Skeletal muscle tissue (tissue), 4 donors: ENCODE data around the gene NFYC. TPM values are rescaled to one million over a fixed set of nuclear protein-coding genes. Genes with fewer than 3 reads are reported as not detected.
A peak's percentile ranks its signal among the peaks of the same experiment; 100 is the strongest.

Experiments
- H3K27ac ChIP-seq: one replicate; pipeline ENCODE4 v1.7.0; 2013; ENCODE audit warnings: mild to moderate bottlenecking, low read depth, low read length, inconsistent platforms
- H3K27me3 ChIP-seq, 3 donors: one replicate each; pipeline ENCODE4 v1.7.0; 2013; ENCODE audit warnings: low read length in 3 of 3; ENCODE audit not compliant: control insufficient read depth in 3 of 3, insufficient read depth in 3 of 3
- H3K36me3 ChIP-seq, 3 donors: one replicate each; pipeline ENCODE4 v1.7.0; 2013; ENCODE audit warnings: low read length in 3 of 3; ENCODE audit not compliant: control insufficient read depth in 3 of 3, insufficient read depth in 3 of 3
- H3K4me1 ChIP-seq, 3 donors: one replicate each; pipeline ENCODE4 v1.7.0; 2013; ENCODE audit warnings: low read length in 3 of 3, mild to moderate bottlenecking in 3 of 3; ENCODE audit not compliant: control insufficient read depth in 3 of 3, insufficient read depth in 3 of 3
- H3K4me3 ChIP-seq, 3 donors: one replicate each; pipeline ENCODE4 v1.7.0; 2013; ENCODE audit warnings: low read length in 3 of 3
- H3K9ac ChIP-seq, 3 donors: one replicate each; pipeline ENCODE4 v1.7.0; 2013; ENCODE audit warnings: low read length in 3 of 3, mild to moderate bottlenecking in 3 of 3, moderate library complexity in 2 of 3, low read depth in 1 of 3
- H3K9me3 ChIP-seq, 3 donors: one replicate each; pipeline ENCODE4 v1.7.0; 2013; ENCODE audit warnings: low read length in 3 of 3; ENCODE audit not compliant: control insufficient read depth in 3 of 3
- total RNA-seq: library from RNA; depleted of rRNA; stranded (reverse); fragments of >200 nt; gene quantifications from one replicate; pipeline ENCODE4 v1.2.3, GENCODE V29; 2014
- donor health status: Osteomylitis.

Gene NFYC
- total RNA-seq, 1 donor from 2014 or later = 28.2 TPM

- Histone ChIP-seq H3K9me3 (no peaks in the 10 kb centered on the region), H3K4me3 (no peak overlapping the region), H3K4me1 (peaks cover 46 to 64% (median 48%) of the 10 kb centered on the region in 3 donors), H3K27me3 (no peaks in the 10 kb centered on the region), H3K36me3 (peaks cover 30 to 67% (median 39%) of the 10 kb centered on the region in 3 donors), H3K27ac (no peak overlapping the region), H3K9ac (peak overlapping the region in 1 of 3 donors; percentile 17)
Observed at GRCh38 chr1:40754201-40754600, 62.7 kb downstream of the NFYC start.

DNA sequence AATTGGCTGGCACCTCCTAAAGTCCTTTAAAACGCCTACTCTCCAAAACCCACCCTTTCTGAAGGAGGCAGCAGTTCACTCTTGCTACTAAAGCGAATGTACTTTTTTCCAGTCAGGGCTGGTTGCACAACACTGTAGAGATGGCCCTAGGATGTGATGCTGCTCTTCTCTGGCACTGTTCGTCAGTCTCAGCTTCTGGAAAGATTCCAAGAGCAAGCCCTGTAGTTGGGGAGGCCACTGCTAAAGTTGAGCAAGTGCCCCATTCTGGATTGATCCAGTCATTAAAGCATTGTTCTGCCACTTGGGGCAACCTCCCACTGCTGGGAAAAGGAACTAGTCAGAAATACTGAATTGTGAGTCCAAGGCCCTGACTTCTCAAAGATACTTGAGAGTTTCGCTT, 63.6 kb downstream of the NFYC start:
- Histone ChIP-seq H3K27ac (peak overlapping the region; percentile 26), H3K36me3 (peaks cover 33 to 71% (median 45%) of the 10 kb centered on the region in 3 donors), H3K9ac (no peak overlapping the region), H3K4me1 (peaks cover 40 to 57% (median 41%) of the 10 kb centered on the region in 3 donors), H3K9me3 (no peaks in the 10 kb centered on the region), H3K27me3 (no peaks in the 10 kb centered on the region), H3K4me3 (no peak overlapping the region)

GRCh38 chr1:40756523-40756922, 65.0 kb downstream of the NFYC start:
- H3K4me1 ChIP-seq = peaks cover 43 to 66% (median 46%) of the 10 kb centered on the region in 3 donors
- H3K36me3 ChIP-seq = peaks cover 40 to 69% (median 53%) of the 10 kb centered on the region in 3 donors
- no peak overlapping the region for H3K9ac ChIP-seq
- no peaks in the 10 kb centered on the region for H3K9me3 ChIP-seq
- H3K27ac ChIP-seq = no peak overlapping the region
- no peaks in the 10 kb centered on the region for H3K27me3 ChIP-seq
- H3K4me3 ChIP-seq = no peak overlapping the region

- Histone ChIP-seq H3K27me3 (no peaks in the 10 kb centered on the region), H3K9ac (peak overlapping the region in 1 of 3 donors; percentile 20), H3K9me3 (no peaks in the 10 kb centered on the region), H3K27ac (no peak overlapping the region), H3K4me1 (peaks cover 43 to 68% (median 48%) of the 10 kb centered on the region in 3 donors), H3K36me3 (peaks cover 40 to 72% (median 53%) of the 10 kb centered on the region in 3 donors), H3K4me3 (no peak overlapping the region)
Observed at GRCh38 chr1:40757084-40757483, 65.6 kb downstream of the NFYC start.

GRCh38 chr1:40758004-40758403, 66.5 kb downstream of the NFYC start:
- no peaks in the 10 kb centered on the region for H3K9me3 ChIP-seq
- no peaks in the 10 kb centered on the region for H3K27me3 ChIP-seq
- peaks cover 45 to 78% (median 55%) of the 10 kb centered on the region in 3 donors for H3K36me3 ChIP-seq
- no peak overlapping the region for H3K27ac ChIP-seq
- H3K4me1 ChIP-seq = peaks cover 46 to 75% (median 49%) of the 10 kb centered on the region in 3 donors
- peak overlapping the region in 1 of 3 donors; percentile 42 for H3K9ac ChIP-seq
- H3K4me3 ChIP-seq = no peak overlapping the region

- peaks cover 48 to 71% (median 49%) of the 10 kb centered on the region in 3 donors for H3K4me1 ChIP-seq
- no peaks in the 10 kb centered on the region for H3K27me3 ChIP-seq
- H3K36me3 ChIP-seq = peaks cover 47 to 76% (median 50%) of the 10 kb centered on the region in 3 donors
- H3K27ac ChIP-seq = no peak overlapping the region
- H3K4me3 ChIP-seq = no peak overlapping the region
- H3K9ac ChIP-seq = no peak overlapping the region
- no peaks in the 10 kb centered on the region for H3K9me3 ChIP-seq
Observed at GRCh38 chr1:40758578-40759343, 67.3 kb downstream of the NFYC start.

DNA sequence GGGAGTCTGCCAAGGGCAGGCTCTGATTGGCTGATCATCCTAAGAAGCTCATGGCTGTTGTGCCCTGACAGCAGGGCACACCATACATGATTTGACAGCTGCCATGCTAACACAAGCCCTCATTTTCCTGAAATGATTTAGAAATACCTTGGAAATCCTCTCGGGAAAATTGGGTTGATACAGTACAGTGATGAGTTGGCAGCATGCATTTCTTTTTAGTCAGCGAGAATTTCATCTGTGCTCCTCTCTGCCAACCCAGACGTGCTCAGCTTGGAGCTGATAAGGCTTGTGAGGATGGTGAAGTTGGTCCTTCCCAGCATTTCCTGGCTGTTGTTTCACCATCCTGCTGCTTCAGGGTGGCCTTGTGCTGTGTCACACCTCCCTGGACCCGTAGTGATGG, 69.5 kb downstream of the NFYC start:
- H3K4me3 ChIP-seq = no peak overlapping the region
- H3K27me3 ChIP-seq = no peaks in the 10 kb centered on the region
- no peak overlapping the region for H3K27ac ChIP-seq
- H3K4me1 ChIP-seq = peaks cover 35 to 71% (median 44%) of the 10 kb centered on the region in 3 donors
- no peak overlapping the region for H3K9ac ChIP-seq
- H3K36me3 ChIP-seq = peaks cover 41 to 79% (median 44%) of the 10 kb centered on the region in 3 donors
- H3K9me3 ChIP-seq = no peaks in the 10 kb centered on the region

DNA sequence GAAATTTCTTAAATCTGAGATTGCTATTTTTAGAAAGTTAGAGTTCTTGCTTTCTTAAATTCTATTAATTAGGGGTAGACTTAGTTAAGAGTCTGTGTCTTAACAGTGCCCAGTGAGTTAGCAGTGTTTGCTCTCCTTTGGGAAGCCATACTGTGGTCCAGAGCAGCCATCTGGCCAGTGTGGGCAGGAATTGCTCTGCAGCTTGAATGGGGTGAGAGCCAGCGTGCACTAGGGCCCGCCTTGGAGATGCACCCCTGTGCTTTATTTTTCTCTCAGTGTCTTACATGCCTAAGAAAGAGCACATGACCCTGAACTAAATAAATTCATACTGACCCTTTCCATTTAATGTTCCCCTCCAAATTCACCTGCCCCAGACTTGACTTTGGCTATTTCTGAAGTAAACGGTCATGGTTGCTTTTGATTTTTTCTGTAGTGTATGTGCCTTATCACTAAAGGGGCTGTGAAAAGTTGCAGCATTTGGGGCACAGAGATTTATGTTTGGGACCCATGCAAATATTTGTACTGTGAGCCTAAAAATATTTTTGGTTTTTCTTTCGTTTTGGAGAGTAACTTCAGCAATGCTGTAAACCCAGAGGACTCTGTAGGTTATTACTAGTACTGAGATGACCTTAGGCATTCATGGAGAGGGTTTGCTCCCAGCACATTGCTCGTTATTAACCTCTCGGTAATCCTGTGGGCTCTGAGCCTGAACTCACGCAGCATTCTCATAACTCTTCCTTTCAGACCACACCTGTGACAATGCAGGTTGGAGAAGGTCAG, 70.8 kb downstream of the NFYC start:
- peaks cover 47 to 83% (median 52%) of the 10 kb centered on the region in 3 donors for H3K36me3 ChIP-seq
- H3K27me3 ChIP-seq = no peaks in the 10 kb centered on the region
- H3K9ac ChIP-seq = no peak overlapping the region
- no peak overlapping the region for H3K27ac ChIP-seq
- H3K4me1 ChIP-seq = peaks cover 38 to 71% (median 48%) of the 10 kb centered on the region in 3 donors
- no peaks in the 10 kb centered on the region for H3K9me3 ChIP-seq
- no peak overlapping the region for H3K4me3 ChIP-seq

- H3K27ac ChIP-seq = no peak overlapping the region
Observed at GRCh38 chr1:40763742-40764532, 72.4 kb downstream of the NFYC start.

More at GRCh38 chr1:40763742-40764532, 72.4 kb downstream of the NFYC start:
- H3K9me3 ChIP-seq = no peaks in the 10 kb centered on the region
- no peaks in the 10 kb centered on the region for H3K27me3 ChIP-seq
- no peak overlapping the region for H3K9ac ChIP-seq
- H3K36me3 ChIP-seq = peaks cover 37 to 75% (median 40%) of the 10 kb centered on the region in 3 donors
- H3K4me3 ChIP-seq = no peak overlapping the region
- peaks cover 44 to 72% (median 53%) of the 10 kb centered on the region in 3 donors for H3K4me1 ChIP-seq
